OCI-LY1 (cell line): ENCODE data around the gene AGTRAP.

Source experiments
- H2AFZ ChIP-seq: fragments of 200-600 bp; sonication (generic), shearing (Covaris generic); 2 replicates; pipeline ENCODE4 v1.6.0; 2014; ENCODE audit warnings: antibody characterized with exemption, mild to moderate bottlenecking, low read length
- H3F3A ChIP-seq: fragments of 200-600 bp; sonication (generic), shearing (Covaris generic); 2 replicates; pipeline ENCODE4 v1.6.0; 2014; ENCODE audit warnings: mild to moderate bottlenecking, antibody characterized with exemption, low read length, moderate library complexity; ENCODE audit not compliant: insufficient read depth
- H3K27ac ChIP-seq: fragments of 200-600 bp; sonication (generic); 2 replicates; pipeline ENCODE4 v1.5.1; 2014; ENCODE audit warnings: low read length, mixed run types, mild to moderate bottlenecking, low read depth; ENCODE audit not compliant: poor library complexity, severe bottlenecking
- H3K27me3 ChIP-seq: fragments of 200-600 bp; sonication (generic); 2 replicates; pipeline ENCODE4 v1.6.0; 2014; ENCODE audit warnings: antibody characterized with exemption, mild to moderate bottlenecking, low read length, moderate library complexity; ENCODE audit not compliant: insufficient read depth
- H3K36me3 ChIP-seq: fragments of 200-600 bp; sonication (generic); 2 replicates; pipeline ENCODE4 v1.6.1; 2014; ENCODE audit warnings: mild to moderate bottlenecking, antibody characterized with exemption, low read length, moderate library complexity, mixed read lengths; ENCODE audit not compliant: insufficient read depth
- H3K4me1 ChIP-seq: fragments of 200-600 bp; sonication (generic); 2 replicates; pipeline ENCODE4 v1.5.1; 2014; ENCODE audit warnings: mild to moderate bottlenecking, low read length, moderate library complexity; ENCODE audit not compliant: insufficient read depth, severe bottlenecking
- H3K4me2 ChIP-seq: fragments of 200-600 bp; sonication (generic), shearing (Covaris generic); 2 replicates; pipeline ENCODE4 v1.6.1; 2014; ENCODE audit warnings: low read length
- H3K4me3 ChIP-seq: fragments of 200-600 bp; sonication (generic); 2 replicates; pipeline ENCODE4 v1.5.1; 2014; ENCODE audit warnings: low read length, low read depth, mild to moderate bottlenecking, mixed read lengths; ENCODE audit not compliant: poor library complexity, severe bottlenecking
- H3K79me2 ChIP-seq: fragments of 200-600 bp; shearing (Covaris generic); 2 replicates; pipeline ENCODE4 v1.6.1; 2016; ENCODE audit warnings: mixed run types, low read length, mixed read lengths; ENCODE audit not compliant: insufficient read depth
- H3K9ac ChIP-seq: fragments of 200-600 bp; sonication (generic), shearing (Covaris generic); 2 replicates; pipeline ENCODE4 v1.6.1; 2014; ENCODE audit warnings: mild to moderate bottlenecking, low read length, mixed read lengths
- H3K9me2 ChIP-seq: fragments of 200-600 bp; sonication (generic), shearing (Covaris generic); 2 replicates; pipeline ENCODE4 v1.6.1; 2014; ENCODE audit warnings: low read depth, mild to moderate bottlenecking, low read length, mixed read lengths
- H3K9me3 ChIP-seq: fragments of 200-600 bp; shearing (Covaris generic); 2 replicates; pipeline ENCODE4 v1.6.1; 2014; ENCODE audit warnings: low read length, mixed read lengths
- H4K20me1 ChIP-seq: fragments of 200-600 bp; sonication (generic), shearing (Covaris generic); 2 replicates; pipeline ENCODE4 v1.6.0; 2016; ENCODE audit warnings: mild to moderate bottlenecking, low read length; ENCODE audit not compliant: insufficient read depth
- CTCF ChIP-seq: fragments of 200-600 bp; sonication (generic), shearing (Covaris generic); IDR thresholded peaks from 2 replicates; pipeline ENCODE4 v1.5.1; 2017; ENCODE audit warnings: mild to moderate bottlenecking, antibody characterized with exemption, low read length, moderate library complexity, mixed read lengths
- EZH2 ChIP-seq: fragments of 200-600 bp; sonication (generic), shearing (Covaris generic); IDR thresholded peaks from 2 replicates; pipeline ENCODE4 v1.8.0; 2017; ENCODE audit warnings: borderline replicate concordance, mixed run types, mild to moderate bottlenecking, antibody characterized with exemption, low read length, moderate library complexity, mixed read lengths

The AGTRAP gene

GRCh38 chr1:11767922-11768704, 32.2 kb downstream of the AGTRAP start:
- Histone ChIP-seq H3K4me3 (no peak overlapping the region), H3K79me2 (no peaks in the 10 kb centered on the region), H3K4me2 (no peak overlapping the region), H3K4me1 (peaks cover 5% of the 10 kb centered on the region), H3K27me3 (no peaks in the 10 kb centered on the region), H3K36me3 (no peaks in the 10 kb centered on the region), H3K9me2 (no peaks in the 10 kb centered on the region), H3K9me3 (no peaks in the 10 kb centered on the region), H2AFZ (no peak overlapping the region), H3K27ac (no peak overlapping the region), H3F3A (no peaks in the 10 kb centered on the region), H4K20me1 (no peaks in the 10 kb centered on the region), H3K9ac (no peak overlapping the region)
- TF ChIP-seq EZH2: no peak
- TF ChIP-seq CTCF: no peak

- Histone ChIP-seq H3K9me3 (no peaks in the 10 kb centered on the region), H3K4me2 (no peak overlapping the region), H3F3A (no peaks in the 10 kb centered on the region), H3K36me3 (no peaks in the 10 kb centered on the region), H4K20me1 (no peaks in the 10 kb centered on the region), H3K4me3 (no peak overlapping the region), H3K4me1 (peaks cover 5% of the 10 kb centered on the region), H3K79me2 (no peaks in the 10 kb centered on the region), H3K9ac (no peak overlapping the region), H3K27ac (no peak overlapping the region), H2AFZ (no peak overlapping the region), H3K9me2 (no peaks in the 10 kb centered on the region), H3K27me3 (no peaks in the 10 kb centered on the region)
- TF ChIP-seq EZH2 (no peak), CTCF (no peak)
These were observed 32.9 kb downstream of the AGTRAP start for GRCh38 chr1:11768821-11769220.

- Histone ChIP-seq H3K4me3 (no peak overlapping the region), H3K4me2 (no peak overlapping the region), H3K9me2 (no peaks in the 10 kb centered on the region), H2AFZ (no peak overlapping the region), H3K4me1 (peaks cover 5% of the 10 kb centered on the region), H3F3A (no peaks in the 10 kb centered on the region), H3K27me3 (no peaks in the 10 kb centered on the region), H3K9ac (no peak overlapping the region), H4K20me1 (no peaks in the 10 kb centered on the region), H3K27ac (no peak overlapping the region), H3K9me3 (no peaks in the 10 kb centered on the region), H3K36me3 (no peaks in the 10 kb centered on the region), H3K79me2 (no peaks in the 10 kb centered on the region)
- no peak for TF ChIP-seq EZH2
- TF ChIP-seq CTCF: no peak
These were observed 33.3 kb downstream of the AGTRAP start for GRCh38 chr1:11769274-11769673.
